Esophagus squamous epithelium (tissue), 5 donors: ENCODE results near the gene NOXO1. TPM values are rescaled to one million over a fixed set of nuclear protein-coding genes. Genes with fewer than 3 reads are reported as not detected.

Source experiments
- DNase-seq: peaks from one replicate; lab custom pipeline; 2025; lab: John Stamatoyannopoulos, UW
- H3K27ac ChIP-seq, 4 donors: fragments of 200-600 bp; sonication (generic); one replicate each; pipeline ENCODE4 v1.5.1; 2016 to 2019; ENCODE audit warnings: mild to moderate bottlenecking in 1 of 4
- H3K27me3 ChIP-seq, 4 donors: fragments of 200-600 bp; sonication (generic); 1 replicate in 3 of 4; 2 replicates in 1 of 4; pipeline versions ENCODE4 v1.5.1 to v1.6.0; 2017 to 2021; ENCODE audit warnings: antibody characterized with exemption in 1 of 4
- H3K36me3 ChIP-seq, 3 donors: fragments of 200-600 bp; sonication (generic); one replicate each; pipeline ENCODE4 v1.5.1; 2016 to 2019
- H3K4me1 ChIP-seq, 3 donors: fragments of 200-600 bp; sonication (generic); one replicate each; pipeline ENCODE4 v1.5.1; 2017 to 2019
- H3K4me3 ChIP-seq, 4 donors: fragments of 200-600 bp; sonication (generic); 1 replicate in 3 of 4; 2 replicates in 1 of 4; pipeline ENCODE4 v1.5.1; 2016 to 2019; ENCODE audit warnings: mild to moderate bottlenecking in 2 of 4, moderate library complexity in 1 of 4
- H3K9me3 ChIP-seq, 3 donors: fragments of 200-600 bp; sonication (generic); one replicate each; pipeline ENCODE4 v1.5.1; 2016 to 2019
- POLR2A ChIP-seq, 4 donors: fragments of 450-650 bp; IDR thresholded peaks; one replicate each; pipeline ENCODE4 v1.6.1; 2017; ENCODE audit warnings: antibody characterized with exemption in 4 of 4, mild to moderate bottlenecking in 4 of 4, moderate library complexity in 3 of 4
- WGBS, 2 donors: methylation state at CpG; one replicate each; pipeline ENCODE4 v1.1.5; 2018; 5-methylcytosine and 5-hydroxymethylcytosine counted together
- intact Hi-C: fragments of 100-400 bp; cut with DNase I; formaldehyde crosslinking; loops from one replicate; pipeline ENCODE4 v1.15.0; 2022
- total RNA-seq, 4 donors: library from RNA; depleted of rRNA; stranded (reverse); fragments of >200 nt; gene quantifications; one replicate each; pipeline ENCODE4 v1.1.0, GENCODE V29; 2016
- TF ChIP-seq, protein P1 (sequence below), 6 experiments: fragments of 450-650 bp in 4 of 6; fragments of 200-600 bp in 2 of 6; sonication (generic) in 2 of 6; IDR thresholded peaks; one replicate each; pipeline ENCODE4 v1.5.1; 2016 to 2019; ENCODE audit warnings: antibody characterized with exemption in 6 of 6, mild to moderate bottlenecking in 4 of 6, moderate library complexity in 4 of 6
- donor health status: DM: yes; HTN: yes; CAD: no.

NOXO1 gene
- total RNA-seq, 4 donors from 2014 or later, result 0.38 to 4.2 (median 1.8) TPM

DNA sequence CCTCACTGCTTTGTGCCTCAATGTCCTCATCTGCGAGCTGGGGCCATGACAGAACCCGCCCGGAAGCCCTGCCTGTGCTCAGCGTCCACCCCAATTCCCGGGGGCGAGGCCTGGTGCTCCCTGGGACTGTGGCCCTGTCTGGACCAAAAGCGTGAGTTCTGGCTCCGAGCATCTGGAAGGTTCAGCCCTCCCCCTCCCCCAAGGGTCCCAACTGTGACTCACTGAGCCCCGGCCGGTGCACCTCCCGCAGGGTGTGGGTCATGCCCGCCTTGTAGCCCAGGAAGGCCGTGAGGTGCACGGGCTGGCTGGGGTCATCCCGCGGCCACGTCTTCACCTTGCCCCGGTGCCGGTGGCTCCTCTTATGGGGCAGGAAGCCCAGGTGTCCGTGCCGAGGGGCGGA, 27.5 kb downstream of the NOXO1 start:
- no peaks in the 10 kb centered on the region for H3K9me3 ChIP-seq
- no peaks in the 10 kb centered on the region for H3K36me3 ChIP-seq
- TF ChIP-seq POLR2A (IDR thresholded peaks at IDR 0.05), result no peak
- TF ChIP-seq, protein P1, sequence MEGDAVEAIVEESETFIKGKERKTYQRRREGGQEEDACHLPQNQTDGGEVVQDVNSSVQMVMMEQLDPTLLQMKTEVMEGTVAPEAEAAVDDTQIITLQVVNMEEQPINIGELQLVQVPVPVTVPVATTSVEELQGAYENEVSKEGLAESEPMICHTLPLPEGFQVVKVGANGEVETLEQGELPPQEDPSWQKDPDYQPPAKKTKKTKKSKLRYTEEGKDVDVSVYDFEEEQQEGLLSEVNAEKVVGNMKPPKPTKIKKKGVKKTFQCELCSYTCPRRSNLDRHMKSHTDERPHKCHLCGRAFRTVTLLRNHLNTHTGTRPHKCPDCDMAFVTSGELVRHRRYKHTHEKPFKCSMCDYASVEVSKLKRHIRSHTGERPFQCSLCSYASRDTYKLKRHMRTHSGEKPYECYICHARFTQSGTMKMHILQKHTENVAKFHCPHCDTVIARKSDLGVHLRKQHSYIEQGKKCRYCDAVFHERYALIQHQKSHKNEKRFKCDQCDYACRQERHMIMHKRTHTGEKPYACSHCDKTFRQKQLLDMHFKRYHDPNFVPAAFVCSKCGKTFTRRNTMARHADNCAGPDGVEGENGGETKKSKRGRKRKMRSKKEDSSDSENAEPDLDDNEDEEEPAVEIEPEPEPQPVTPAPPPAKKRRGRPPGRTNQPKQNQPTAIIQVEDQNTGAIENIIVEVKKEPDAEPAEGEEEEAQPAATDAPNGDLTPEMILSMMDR (IDR thresholded peaks at IDR 0.05), result no peak
- peaks cover 0 to 25% (median 10%) of the 10 kb centered on the region in 3 donors for H3K4me1 ChIP-seq
- 80% methylated on average over 2 of the region's 22 CpGs; no CpG with 5 or more reads in 1 of the 2 donors for WGBS, 2 donors
- H3K27me3 ChIP-seq, result no peaks in the 10 kb centered on the region
- no peak overlapping the region for H3K27ac ChIP-seq
- intact Hi-C loops, result no loop called here
- no peak overlapping the region for H3K4me3 ChIP-seq
- DNase-seq, result no peak

DNA sequence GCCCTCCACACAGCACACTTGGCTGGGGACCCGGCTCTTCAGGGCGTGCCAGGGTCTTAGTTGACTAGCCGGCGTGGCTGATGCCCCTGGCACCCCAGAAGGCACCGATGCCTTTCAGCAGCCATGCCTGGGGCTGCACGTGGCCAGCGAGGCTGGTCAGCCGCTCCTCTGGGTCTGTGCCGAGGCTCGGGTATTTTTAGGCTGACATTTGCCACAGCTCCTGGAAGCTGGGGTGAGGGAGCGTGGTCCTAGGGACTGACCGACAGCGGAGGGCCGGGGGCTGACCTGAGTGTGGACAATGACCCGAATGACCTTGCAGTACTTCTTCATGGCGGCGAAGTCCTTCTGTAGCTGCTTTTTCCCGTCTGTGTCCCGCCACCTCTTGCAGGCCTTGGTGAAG, 30.7 kb downstream of the NOXO1 start:
- no peak overlapping the region for H3K4me3 ChIP-seq
- no peak for DNase-seq
- intact Hi-C loops, result no loop called here
- TF ChIP-seq, protein P1 (IDR thresholded peaks at IDR 0.05), result no peak
- TF ChIP-seq POLR2A (IDR thresholded peaks at IDR 0.05), result no peak
- H3K36me3 ChIP-seq, result no peaks in the 10 kb centered on the region
- no peaks in the 10 kb centered on the region for H3K9me3 ChIP-seq
- H3K27ac ChIP-seq, result peak overlapping the region in 3 of 4 donors; percentile 29 to 58 (median 39)
- WGBS, 2 donors, result 47 to 100% methylated on average over 1 to 6 of the region's 19 CpGs
- no peaks in the 10 kb centered on the region for H3K27me3 ChIP-seq
- H3K4me1 ChIP-seq, result peaks cover 0 to 23% (median 10%) of the 10 kb centered on the region in 3 donors

DNA sequence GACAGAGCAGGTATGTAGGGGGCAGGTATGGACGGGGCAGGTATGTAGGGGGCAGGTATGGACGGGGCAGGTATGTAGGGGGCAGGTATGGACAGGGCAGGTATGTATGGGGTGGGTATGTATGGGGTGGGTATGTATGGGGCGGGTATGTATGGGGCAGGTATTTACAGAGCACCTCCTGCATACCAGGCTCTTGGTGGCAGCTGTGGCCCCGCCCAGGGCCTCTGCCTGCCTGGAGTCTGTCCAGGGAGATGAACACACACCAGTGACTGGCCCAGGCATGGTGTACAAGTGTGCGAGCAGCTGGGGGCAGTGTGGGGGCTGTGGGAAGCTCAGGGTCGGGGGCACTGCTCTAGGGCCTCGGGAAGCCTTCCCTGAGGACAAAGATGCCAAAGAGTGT, 31.2 kb downstream of the NOXO1 start:
- no peak overlapping the region for H3K4me3 ChIP-seq
- intact Hi-C loops, result no loop called here
- peaks cover 0 to 23% (median 10%) of the 10 kb centered on the region in 3 donors for H3K4me1 ChIP-seq
- H3K27me3 ChIP-seq, result no peaks in the 10 kb centered on the region
- peak overlapping the region in 3 of 4 donors; percentile 29 to 58 (median 39) for H3K27ac ChIP-seq
- no peaks in the 10 kb centered on the region for H3K36me3 ChIP-seq
- no peak for DNase-seq
- WGBS, 2 donors, result 33 to 45% methylated on average over 2 to 6 of the region's 7 CpGs
- no peaks in the 10 kb centered on the region for H3K9me3 ChIP-seq
- TF ChIP-seq POLR2A (IDR thresholded peaks at IDR 0.05), result no peak
- TF ChIP-seq, protein P1 (IDR thresholded peaks at IDR 0.05), result peak in 1 of 6 experiments; percentile 15

DNA sequence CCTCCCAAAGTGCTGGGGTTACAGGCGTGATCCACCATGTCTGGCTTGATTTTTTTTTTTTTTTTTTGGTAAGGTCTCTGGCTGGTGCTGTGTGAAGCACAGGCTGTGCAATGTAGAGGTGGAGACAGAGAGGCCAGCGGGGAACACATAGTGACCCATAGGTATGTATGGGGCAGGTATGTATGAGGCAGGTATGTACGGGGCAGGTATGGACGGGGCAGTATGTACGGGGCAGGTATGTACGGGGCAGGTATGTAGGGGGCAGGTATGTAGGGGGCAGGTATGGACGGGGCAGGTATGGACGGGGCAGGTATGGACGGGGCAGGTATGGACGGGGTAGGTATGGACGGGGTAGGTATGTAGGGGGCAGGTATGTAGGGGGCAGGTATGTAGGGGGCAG, 31.8 kb downstream of the NOXO1 start:
- WGBS, 2 donors, result 59 to 68% methylated on average over 2 to 3 of the region's 11 CpGs
- Histone ChIP-seq H3K27ac (no peak overlapping the region), H3K4me1 (peaks cover 0 to 23% (median 10%) of the 10 kb centered on the region in 3 donors), H3K9me3 (no peaks in the 10 kb centered on the region), H3K27me3 (no peaks in the 10 kb centered on the region), H3K36me3 (no peaks in the 10 kb centered on the region), H3K4me3 (no peak overlapping the region)
- TF ChIP-seq, protein P1 (IDR thresholded peaks at IDR 0.05), result no peak
- TF ChIP-seq POLR2A (IDR thresholded peaks at IDR 0.05), result no peak
- intact Hi-C loops, result no loop called here
- DNase-seq, result no peak

DNA sequence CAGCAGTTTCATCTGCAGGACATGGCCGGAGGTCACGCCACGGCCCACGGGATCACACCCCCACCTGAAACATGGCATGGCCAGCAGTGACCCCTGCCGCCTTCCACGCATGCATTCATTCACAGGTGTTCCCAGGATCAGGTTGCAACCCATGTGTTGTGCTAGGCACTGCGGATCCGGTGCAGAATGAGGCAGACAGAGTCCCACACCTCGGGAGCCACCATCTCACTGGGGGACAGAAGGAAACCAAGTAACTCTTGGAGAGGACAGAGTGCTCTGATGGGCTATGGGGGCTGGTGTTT, 33.9 kb downstream of the NOXO1 start:
- H3K4me1 ChIP-seq, result peaks cover 2 to 29% (median 8%) of the 10 kb centered on the region in 3 donors
- no peaks in the 10 kb centered on the region for H3K9me3 ChIP-seq
- intact Hi-C loops, result no loop called here
- no peak for DNase-seq
- H3K27me3 ChIP-seq, result no peaks in the 10 kb centered on the region
- TF ChIP-seq, protein P1 (IDR thresholded peaks at IDR 0.05), result no peak
- no peak for TF ChIP-seq POLR2A (IDR thresholded peaks at IDR 0.05)
- WGBS, 2 donors, result 72 to 100% methylated on average over 2 to 9 of the region's 9 CpGs
- H3K27ac ChIP-seq, result no peak overlapping the region
- no peak overlapping the region for H3K4me3 ChIP-seq
- no peaks in the 10 kb centered on the region for H3K36me3 ChIP-seq
